HepG2 (cell line): ENCODE results near the gene RAB29. TPM values are rescaled to one million over a fixed set of nuclear protein-coding genes. Genes with fewer than 3 reads are reported as not detected.

ENCODE experiments used
- ATAC-seq: fragments of 200-7000 bp; cut with Tn5 transposase; 3 replicates; pipeline ENCODE4 v1.9.1; 2020; ENCODE audit warnings: mild to moderate bottlenecking, moderate library complexity
- BruUV-seq: library from RNA; stranded (reverse); fragments of 400-500 nt; replicated peaks from 2 replicates; lab custom pipeline; 2021; lab: Mats Ljungman, UMichigan
- CTCF ChIA-PET: fragments of 300-600 bp; formaldehyde crosslinking; extraction: SDS; loops from one replicate; lab custom pipeline; 2021; ENCODE audit warnings: low total read pairs, inconsistent platforms, low intra/inter-chr PET ratio; lab: Yijun Ruan, JAX
- POLR2A ChIA-PET: fragments of 350-600 bp; sonication (Branson Sonifier 250); formaldehyde crosslinking; loops from one replicate; lab custom pipeline; 2020; ENCODE audit warnings: antibody characterized with exemption, inconsistent platforms; lab: Yijun Ruan, JAX
- DNase-seq: peaks from one replicate; pipeline ENCODE4 v3.0.0-alpha.2; 2015; ENCODE audit warnings: low spot score
- FAIRE-seq: peaks from 3 replicates; lab custom pipeline; 2011; peaks lifted over from hg19 to GRCh38; lab: Jason Lieb, UNC
- H2AFZ ChIP-seq: one replicate; pipeline ENCODE4 v1.6.1; 2011; ENCODE audit warnings: low read length, inconsistent platforms
- H3K27ac ChIP-seq: fragments of 300-600 bp; 3 replicates; pipeline ENCODE4 v1.8.0; 2011; ENCODE audit warnings: mixed run types, mild to moderate bottlenecking, mixed read lengths, low read length, inconsistent platforms; ENCODE audit not compliant: insufficient read depth; ENCODE audit errors: extremely low read length
- H3K27me3 ChIP-seq, 2 experiments: fragments of 200-600 bp in 1 of 2; 2 replicates in 1 of 2; 3 replicates in 1 of 2; pipeline versions ENCODE4 v1.6.0 to v1.8.0; 2011; ENCODE audit warnings: low read length in 2 of 2, mild to moderate bottlenecking in 2 of 2, moderate library complexity in 2 of 2, inconsistent platforms in 1 of 2; ENCODE audit not compliant: insufficient read depth in 2 of 2, control insufficient read depth in 1 of 2
- H3K36me3 ChIP-seq, 2 experiments: fragments of 200-600 bp in 1 of 2; replicated peaks in 1 of 2; 2 replicates in 1 of 2; 3 replicates in 1 of 2; pipeline versions ENCODE4 v1.5.1 to v1.8.0; 2011; ENCODE audit warnings: low read length in 2 of 2, inconsistent platforms in 1 of 2; ENCODE audit not compliant: insufficient read depth in 2 of 2, control insufficient read depth in 1 of 2
- H3K4me1 ChIP-seq: 2 replicates; pipeline ENCODE4 v1.5.1; 2012; ENCODE audit warnings: low read length, inconsistent platforms; ENCODE audit not compliant: insufficient read depth
- H3K4me2 ChIP-seq: 2 replicates; pipeline ENCODE4 v1.6.0; 2011; ENCODE audit warnings: low read depth, low read length, inconsistent platforms
- H3K4me3 ChIP-seq, 3 experiments: fragments of 200-600 bp in 1 of 3; sonication (generic), shearing (Covaris generic) in 1 of 3; replicated peaks in 1 of 3; 2 replicates each; pipeline ENCODE4 v1.5.1; 2011 to 2016; ENCODE audit warnings: low read length in 3 of 3, inconsistent platforms in 2 of 3, low read depth in 2 of 3, mild to moderate bottlenecking in 2 of 3, control low read depth in 1 of 3, mixed read lengths in 1 of 3; ENCODE audit not compliant: insufficient read depth in 1 of 3
- H3K79me2 ChIP-seq: one replicate; pipeline ENCODE4 v1.6.1; 2011; ENCODE audit warnings: low read length, inconsistent platforms; ENCODE audit not compliant: insufficient read depth
- H3K9ac ChIP-seq: 2 replicates; pipeline ENCODE4 v1.6.0; 2011; ENCODE audit warnings: mild to moderate bottlenecking, low read depth, low read length, inconsistent platforms; ENCODE audit not compliant: insufficient read depth
- H3K9me3 ChIP-seq: 2 replicates; pipeline ENCODE4 v1.5.1; 2012; ENCODE audit warnings: mild to moderate bottlenecking, low read length
- H4K20me1 ChIP-seq: 2 replicates; pipeline ENCODE4 v1.6.0; 2011; ENCODE audit warnings: inconsistent platforms, mild to moderate bottlenecking, low read length, moderate library complexity; ENCODE audit not compliant: insufficient read depth
- CEBPB ChIP-seq: IDR thresholded peaks from 2 replicates; pipeline ENCODE4 v1.6.1; 2011; ENCODE audit warnings: low read depth, low read length, improper control_type of control experiment, borderline replicate concordance
- HCFC1 ChIP-seq: fragments of 150-350 bp; IDR thresholded peaks from 2 replicates; pipeline ENCODE4 v1.6.1; 2014; ENCODE audit warnings: low read depth, low read length
- HMG20B ChIP-seq: conservative IDR thresholded peaks from 2 replicates; pipeline ENCODE4 v1.6.1; 2016; ENCODE audit warnings: missing genetic modification reagents, missing compliant biosample characterization
- JARID2 ChIP-seq: sonication (generic); formaldehyde crosslinking; IDR thresholded peaks from 2 replicates; pipeline ENCODE4 v1.8.1; 2023; ENCODE audit warnings: missing genetic modification reagents, inconsistent platforms; ENCODE audit not compliant: insufficient replicate concordance
- KDM5A ChIP-seq: fragments of 200-600 bp; sonication (generic); IDR thresholded peaks from 2 replicates; pipeline ENCODE4 v1.7.0; 2018; ENCODE audit warnings: antibody characterized with exemption, mild to moderate bottlenecking, low read length, borderline replicate concordance
- KLF12 ChIP-seq: sonication (generic); formaldehyde crosslinking; IDR thresholded peaks from 2 replicates; pipeline ENCODE4 v1.4.0; 2020; ENCODE audit warnings: missing genetic modification reagents, borderline replicate concordance
- MIXL1 ChIP-seq: IDR thresholded peaks from 2 replicates; pipeline ENCODE4 v1.6.1; 2016
- SRF ChIP-seq: IDR thresholded peaks from 2 replicates; pipeline ENCODE4 v1.6.1; 2011; ENCODE audit warnings: mild to moderate bottlenecking, low read depth, low read length, moderate library complexity
- TBP ChIP-seq: sonication (generic); formaldehyde crosslinking; IDR thresholded peaks from 2 replicates; pipeline ENCODE4 v1.5.0; 2020; ENCODE audit warnings: missing genetic modification reagents
- YEATS4 ChIP-seq: sonication (generic); formaldehyde crosslinking; IDR thresholded peaks from 2 replicates; pipeline ENCODE4 v1.4.0; 2020; ENCODE audit warnings: missing genetic modification reagents, borderline replicate concordance
- ZNF124 ChIP-seq: sonication (generic); formaldehyde crosslinking; IDR thresholded peaks from 2 replicates; pipeline ENCODE4 v1.4.0; 2020; ENCODE audit warnings: missing genetic modification reagents
- ZNF724P ChIP-seq: sonication (generic); formaldehyde crosslinking; IDR thresholded peaks from 2 replicates; pipeline ENCODE4 v1.8.0; 2022; ENCODE audit warnings: missing genetic modification reagents, borderline replicate concordance
- WGBS: methylation state at CpG from one replicate; pipeline ENCODE4 v1.1.6; 2017; ENCODE audit warnings: low lambda C conversion rate; 5-methylcytosine and 5-hydroxymethylcytosine counted together
- in situ Hi-C: cut with HindIII; loops from 2 replicates; pipeline ENCODE4 v1.10.0; 2017; ENCODE audit warnings: low pct_unique_long_range_greater_than_20kb; ENCODE audit not compliant: extremely low pct_ligation_motif_present
- intact Hi-C: fragments of 100-400 bp; cut with micrococcal nuclease; formaldehyde crosslinking; loops from one replicate; pipeline ENCODE4 v1.10.0; 2022; ENCODE audit not compliant: unreplicated experiment
- polyA plus RNA-seq, 8 experiments: library from polyadenylated mRNA; depleted of rRNA in 3 of 8; stranded (reverse) in 7 of 8; unstranded in 1 of 8; fragments of >200 nt; fragmentation: Illumina TruSeq in 4 of 8; extraction: Trizol in 4 of 8; gene quantifications; 2 replicates each; pipeline versions ENCODE4 v1.2.1 to v1.2.3, GENCODE V29; 2011 to 2016; ENCODE audit warnings: low read depth in 4 of 8, missing spikeins in 1 of 8, mixed read lengths in 1 of 8; ENCODE audit not compliant: insufficient read depth in 1 of 8
- total RNA-seq, 5 experiments: library from RNA; depleted of rRNA; stranded (reverse); fragments of >200 nt; fragmentation: Illumina TruSeq; extraction: Trizol; gene quantifications; 2 replicates each; pipeline ENCODE4 v1.2.3, GENCODE V29; 2016; ENCODE audit warnings: low read depth in 1 of 5
- TF ChIP-seq, protein P1 (sequence below): sonication (generic); formaldehyde crosslinking; IDR thresholded peaks from 2 replicates; pipeline ENCODE4 v1.4.0; 2020; ENCODE audit warnings: missing genetic modification reagents, borderline replicate concordance
- TF ChIP-seq, protein P2 (sequence below): sonication (generic); formaldehyde crosslinking; IDR thresholded peaks from 2 replicates; pipeline ENCODE4 v1.8.1; 2022; ENCODE audit warnings: low read depth, mild to moderate bottlenecking, missing genetic modification reagents

The RAB29 gene
- total and polyA plus RNA-seq, 2 of the 13 experiments (the other 11 are each of a cell fraction or from before 2014, with no cell fraction given), result 8.7 to 10.1 TPM

DNA sequence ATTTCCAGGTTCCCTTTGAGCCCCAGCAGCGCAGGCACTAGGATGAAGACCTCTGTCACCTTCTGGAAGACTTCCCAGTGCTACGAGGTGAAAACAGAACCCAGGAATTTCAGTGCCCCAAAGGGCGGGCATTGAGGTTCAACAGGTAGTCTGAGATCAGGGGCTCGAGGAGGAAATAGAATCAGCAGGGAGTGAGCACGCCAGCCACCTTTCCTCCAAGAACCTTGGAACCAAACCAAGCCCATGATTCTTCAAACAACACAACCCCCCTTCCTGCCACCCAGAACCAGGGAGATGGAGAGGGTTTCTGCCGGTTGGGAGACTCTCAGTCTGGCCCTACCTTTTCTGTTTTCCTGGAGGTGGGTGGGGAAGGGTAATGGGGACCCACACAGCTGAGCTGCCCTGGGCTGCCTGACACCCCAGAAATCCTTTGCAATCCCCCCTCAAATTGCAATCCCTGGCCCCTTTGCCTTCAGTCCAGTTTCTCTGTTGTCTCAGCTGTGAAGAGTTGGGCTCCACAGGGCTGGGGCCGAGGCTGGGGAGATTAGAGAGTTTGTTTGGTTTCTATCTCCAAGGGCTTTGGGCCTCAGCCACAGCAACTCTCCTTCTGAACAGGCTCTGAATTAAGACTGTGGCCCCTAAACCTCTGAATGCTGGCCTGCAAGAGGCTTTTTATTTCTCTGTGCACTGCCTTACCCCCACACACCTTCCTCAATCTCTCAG, 25.9 kb upstream of the RAB29 start:
- H3K4me1 ChIP-seq, result no peaks in the 10 kb centered on the region
- H3K27ac ChIP-seq, result no peak overlapping the region
- H3K9ac ChIP-seq, result no peak overlapping the region
- no peak overlapping the region for H3K4me3 ChIP-seq
- no peak overlapping the region for H3K4me2 ChIP-seq
- intact Hi-C loops, result loop anchor here (10.0 kb wide), 1 partner anchor 64 kb away; no protein-coding TSS in a partner anchor
- ChIA-PET POLR2A (no interaction called here), CTCF (no interaction called here)
- TF ChIP-seq SRF (no peak), HCFC1 (no peak), HMG20B (CRISPR knock-in tag) (no peak), TBP (CRISPR knock-in tag) (no peak), KLF12 (CRISPR knock-in tag) (no peak), MIXL1 (CRISPR knock-in tag) (no peak), JARID2 (CRISPR knock-in tag) (no peak), YEATS4 (CRISPR knock-in tag) (no peak), CEBPB (no peak), ZNF124 (CRISPR knock-in tag) (no peak), KDM5A (no peak), ZNF724P (CRISPR knock-in tag) (no peak)
- TF ChIP-seq, protein P1, sequence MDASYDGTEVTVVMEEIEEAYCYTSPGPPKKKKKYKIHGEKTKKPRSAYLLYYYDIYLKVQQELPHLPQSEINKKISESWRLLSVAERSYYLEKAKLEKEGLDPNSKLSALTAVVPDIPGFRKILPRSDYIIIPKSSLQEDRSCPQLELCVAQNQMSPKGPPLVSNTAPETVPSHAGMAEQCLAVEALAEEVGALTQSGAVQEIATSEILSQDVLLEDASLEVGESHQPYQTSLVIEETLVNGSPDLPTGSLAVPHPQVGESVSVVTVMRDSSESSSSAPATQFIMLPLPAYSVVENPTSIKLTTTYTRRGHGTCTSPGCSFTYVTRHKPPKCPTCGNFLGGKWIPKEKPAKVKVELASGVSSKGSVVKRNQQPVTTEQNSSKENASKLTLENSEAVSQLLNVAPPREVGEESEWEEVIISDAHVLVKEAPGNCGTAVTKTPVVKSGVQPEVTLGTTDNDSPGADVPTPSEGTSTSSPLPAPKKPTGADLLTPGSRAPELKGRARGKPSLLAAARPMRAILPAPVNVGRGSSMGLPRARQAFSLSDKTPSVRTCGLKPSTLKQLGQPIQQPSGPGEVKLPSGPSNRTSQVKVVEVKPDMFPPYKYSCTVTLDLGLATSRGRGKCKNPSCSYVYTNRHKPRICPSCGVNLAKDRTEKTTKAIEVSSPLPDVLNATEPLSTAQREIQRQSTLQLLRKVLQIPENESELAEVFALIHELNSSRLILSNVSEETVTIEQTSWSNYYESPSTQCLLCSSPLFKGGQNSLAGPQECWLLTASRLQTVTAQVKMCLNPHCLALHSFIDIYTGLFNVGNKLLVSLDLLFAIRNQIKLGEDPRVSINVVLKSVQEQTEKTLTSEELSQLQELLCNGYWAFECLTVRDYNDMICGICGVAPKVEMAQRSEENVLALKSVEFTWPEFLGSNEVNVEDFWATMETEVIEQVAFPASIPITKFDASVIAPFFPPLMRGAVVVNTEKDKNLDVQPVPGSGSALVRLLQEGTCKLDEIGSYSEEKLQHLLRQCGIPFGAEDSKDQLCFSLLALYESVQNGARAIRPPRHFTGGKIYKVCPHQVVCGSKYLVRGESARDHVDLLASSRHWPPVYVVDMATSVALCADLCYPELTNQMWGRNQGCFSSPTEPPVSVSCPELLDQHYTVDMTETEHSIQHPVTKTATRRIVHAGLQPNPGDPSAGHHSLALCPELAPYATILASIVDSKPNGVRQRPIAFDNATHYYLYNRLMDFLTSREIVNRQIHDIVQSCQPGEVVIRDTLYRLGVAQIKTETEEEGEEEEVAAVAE (CRISPR knock-in tag), result no peak
- TF ChIP-seq, protein P2, sequence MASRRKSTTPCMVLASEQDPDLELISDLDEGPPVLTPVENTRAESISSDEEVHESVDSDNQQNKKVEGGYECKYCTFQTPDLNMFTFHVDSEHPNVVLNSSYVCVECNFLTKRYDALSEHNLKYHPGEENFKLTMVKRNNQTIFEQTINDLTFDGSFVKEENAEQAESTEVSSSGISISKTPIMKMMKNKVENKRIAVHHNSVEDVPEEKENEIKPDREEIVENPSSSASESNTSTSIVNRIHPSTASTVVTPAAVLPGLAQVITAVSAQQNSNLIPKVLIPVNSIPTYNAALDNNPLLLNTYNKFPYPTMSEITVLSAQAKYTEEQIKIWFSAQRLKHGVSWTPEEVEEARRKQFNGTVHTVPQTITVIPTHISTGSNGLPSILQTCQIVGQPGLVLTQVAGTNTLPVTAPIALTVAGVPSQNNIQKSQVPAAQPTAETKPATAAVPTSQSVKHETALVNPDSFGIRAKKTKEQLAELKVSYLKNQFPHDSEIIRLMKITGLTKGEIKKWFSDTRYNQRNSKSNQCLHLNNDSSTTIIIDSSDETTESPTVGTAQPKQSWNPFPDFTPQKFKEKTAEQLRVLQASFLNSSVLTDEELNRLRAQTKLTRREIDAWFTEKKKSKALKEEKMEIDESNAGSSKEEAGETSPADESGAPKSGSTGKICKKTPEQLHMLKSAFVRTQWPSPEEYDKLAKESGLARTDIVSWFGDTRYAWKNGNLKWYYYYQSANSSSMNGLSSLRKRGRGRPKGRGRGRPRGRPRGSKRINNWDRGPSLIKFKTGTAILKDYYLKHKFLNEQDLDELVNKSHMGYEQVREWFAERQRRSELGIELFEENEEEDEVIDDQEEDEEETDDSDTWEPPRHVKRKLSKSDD (CRISPR knock-in tag), result no peak
- H3K79me2 ChIP-seq, result no peaks in the 10 kb centered on the region
- no peak overlapping the region for H2AFZ ChIP-seq
- no TSS peak for BruUV-seq
- in situ Hi-C loops, result no loop called here
- H3K36me3 ChIP-seq, result no peaks in the 10 kb centered on the region
- no peaks in the 10 kb centered on the region for H3K9me3 ChIP-seq
- 46% methylated on average over 5 of the region's 7 CpGs for WGBS
- ATAC-seq (no peak), FAIRE-seq (no peak), DNase-seq (no peak)
- peaks cover 0 to 4% of the 10 kb centered on the region in 2 experiments; a peak in 2 of 5 replicates for H3K27me3 ChIP-seq
- no peaks in the 10 kb centered on the region for H4K20me1 ChIP-seq
